Testis (tissue), 3 donors: Measurements from ENCODE around the gene TRIP12. TPM values are rescaled to one million over a fixed set of nuclear protein-coding genes. Genes with fewer than 3 reads are reported as not detected.

Source experiments
- DNase-seq: peaks from one replicate; pipeline ENCODE4 v3.0.0-alpha.2; 2019
- H3K27ac ChIP-seq, 2 donors: fragments of 200-600 bp; sonication (generic); one replicate each; pipeline ENCODE4 v1.5.1; 2019
- H3K27me3 ChIP-seq: fragments of 200-600 bp; sonication (generic); one replicate; pipeline ENCODE4 v1.5.1; 2019
- H3K36me3 ChIP-seq: fragments of 200-600 bp; sonication (generic); one replicate; pipeline ENCODE4 v1.5.1; 2017; ENCODE audit warnings: low read depth; ENCODE audit errors: missing control alignments
- H3K4me1 ChIP-seq: fragments of 200-600 bp; sonication (generic); one replicate; pipeline ENCODE4 v1.5.1; 2019
- H3K4me3 ChIP-seq, 2 donors: fragments of 200-600 bp; sonication (generic); one replicate each; pipeline ENCODE4 v1.5.1; 2017 to 2019
- H3K9me3 ChIP-seq: fragments of 200-600 bp; sonication (generic); one replicate; pipeline ENCODE4 v1.5.1; 2017
- CTCF ChIP-seq, 3 experiments: fragments of 450-650 bp in 2 of 3; fragments of 200-600 bp in 1 of 3; sonication (generic) in 1 of 3; IDR thresholded peaks; one replicate each; pipeline ENCODE4 v1.5.1; 2016 to 2019; ENCODE audit warnings: antibody characterized with exemption in 3 of 3, mild to moderate bottlenecking in 2 of 3, moderate library complexity in 1 of 3
- POLR2A ChIP-seq: fragments of 450-650 bp; IDR thresholded peaks from one replicate; pipeline ENCODE4 v1.6.1; 2017; ENCODE audit warnings: antibody characterized with exemption, mild to moderate bottlenecking, moderate library complexity
- WGBS, 2 donors: methylation state at CpG; one replicate each; pipeline ENCODE4 v1.1.5; 2018; 5-methylcytosine and 5-hydroxymethylcytosine counted together
- intact Hi-C: fragments of 100-400 bp; cut with DNase I; formaldehyde crosslinking; loops from one replicate; pipeline ENCODE4 v1.15.1; 2023; ENCODE audit warnings: low total_unique reads
- polyA plus RNA-seq: library from polyadenylated mRNA; stranded (reverse); fragments of 350-450 nt; fragmentation: Illumina TruSeq; extraction: RNeasy Lipid Tissue Mini Kit (QIAGEN cat#74804); gene quantifications from one replicate; pipeline ENCODE4 v1.2.3, GENCODE V29; 2014; ENCODE audit warnings: low read depth, low replicate concordance; ENCODE audit not compliant: insufficient read depth
- total RNA-seq, 2 donors: library from RNA; depleted of rRNA; stranded (reverse); fragments of >200 nt; gene quantifications; one replicate each; pipeline ENCODE4 v1.2.3, GENCODE V29; 2016

Gene TRIP12
- total and polyA plus RNA-seq, 3 donors from 2014 or later = 342 to 443 (median 373) TPM

GRCh38 chr2:229956491-229956890 is 34.7 kb upstream of the TRIP12 start:
- Histone ChIP-seq H3K9me3 (no peaks in the 10 kb centered on the region), H3K4me1 (peaks cover 9% of the 10 kb centered on the region), H3K4me3 (no peak overlapping the region), H3K36me3 (no peaks in the 10 kb centered on the region), H3K27me3 (no peaks in the 10 kb centered on the region), H3K27ac (no peak overlapping the region)
- intact Hi-C loops = no loop called here
- 79 to 82% methylated on average over 3 of the region's 3 CpGs for WGBS, 2 donors
- TF ChIP-seq POLR2A = no peak
- no peak for TF ChIP-seq CTCF (IDR thresholded peaks at IDR 0.05)
- no peak for DNase-seq

- no peaks in the 10 kb centered on the region for H3K27me3 ChIP-seq
- WGBS, 2 donors = 63 to 76% methylated on average over 1 of the region's 1 CpG
- no peak for TF ChIP-seq CTCF (IDR thresholded peaks at IDR 0.05)
- no peak for TF ChIP-seq POLR2A
- peaks cover 9% of the 10 kb centered on the region for H3K4me1 ChIP-seq
- intact Hi-C loops = no loop called here
- H3K27ac ChIP-seq = no peak overlapping the region
- no peaks in the 10 kb centered on the region for H3K36me3 ChIP-seq
- no peaks in the 10 kb centered on the region for H3K9me3 ChIP-seq
- DNase-seq = no peak
- no peak overlapping the region for H3K4me3 ChIP-seq
Observed at GRCh38 chr2:229955663-229956062, 33.9 kb upstream of the TRIP12 start.

DNA sequence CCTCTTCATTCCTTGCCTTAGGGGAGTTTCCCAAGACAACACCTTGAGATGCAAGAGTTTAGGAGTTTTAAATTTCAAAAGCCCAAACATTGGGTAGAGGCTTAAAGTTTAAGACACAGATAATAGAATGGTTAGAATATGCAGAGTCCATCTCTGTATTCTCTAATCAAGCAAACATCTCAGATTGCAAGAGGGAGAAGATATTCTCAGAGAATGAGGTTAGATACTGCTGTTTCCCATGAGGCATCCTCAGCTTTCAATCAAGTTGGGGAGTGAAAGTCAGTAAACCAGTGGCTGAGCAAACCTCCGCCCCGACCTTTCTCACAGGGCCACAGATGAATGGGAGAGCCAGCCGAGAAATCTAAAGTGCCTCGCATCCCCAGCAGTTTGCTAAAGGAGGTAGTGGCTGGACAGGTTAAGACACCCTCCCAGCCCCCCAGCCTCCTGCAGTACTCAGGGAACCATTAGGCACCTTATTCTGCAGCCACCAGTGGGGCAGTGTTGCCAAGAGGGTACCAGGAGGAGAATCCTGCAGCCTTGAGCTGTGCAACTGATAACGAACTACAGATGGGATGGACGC is 30.5 kb upstream of the TRIP12 start:
- intact Hi-C loops = no loop called here
- Histone ChIP-seq H3K4me3 (no peak overlapping the region), H3K9me3 (no peaks in the 10 kb centered on the region), H3K36me3 (no peaks in the 10 kb centered on the region), H3K27me3 (no peaks in the 10 kb centered on the region), H3K4me1 (no peaks in the 10 kb centered on the region), H3K27ac (no peak overlapping the region)
- TF ChIP-seq POLR2A = no peak
- no peak for TF ChIP-seq CTCF (IDR thresholded peaks at IDR 0.05)
- no peak for DNase-seq
- 80 to 88% methylated on average over 6 of the region's 6 CpGs for WGBS, 2 donors

GRCh38 chr2:229947544-229947943 is 25.7 kb upstream of the TRIP12 start:
- H3K4me1 ChIP-seq = no peaks in the 10 kb centered on the region
- no peak overlapping the region for H3K4me3 ChIP-seq
- no peak overlapping the region for H3K27ac ChIP-seq
- H3K36me3 ChIP-seq = no peaks in the 10 kb centered on the region
- TF ChIP-seq POLR2A (no peak), CTCF (IDR thresholded peaks at IDR 0.05) (no peak)
- 89 to 90% methylated on average over 1 of the region's 1 CpG for WGBS, 2 donors
- DNase-seq = no peak
- H3K27me3 ChIP-seq = no peaks in the 10 kb centered on the region
- intact Hi-C loops = no loop called here
- H3K9me3 ChIP-seq = no peaks in the 10 kb centered on the region

- no peaks in the 10 kb centered on the region for H3K4me1 ChIP-seq
- H3K4me3 ChIP-seq = no peak overlapping the region
- no peak for TF ChIP-seq CTCF (IDR thresholded peaks at IDR 0.05)
- no peak for TF ChIP-seq POLR2A
- DNase-seq = no peak
- H3K9me3 ChIP-seq = no peaks in the 10 kb centered on the region
- H3K36me3 ChIP-seq = no peaks in the 10 kb centered on the region
- H3K27me3 ChIP-seq = no peaks in the 10 kb centered on the region
- intact Hi-C loops = no loop called here
- no peak overlapping the region for H3K27ac ChIP-seq
- WGBS, 2 donors = 89 to 91% methylated on average over 8 of the region's 8 CpGs
Observed at GRCh38 chr2:229945975-229946374, 24.2 kb upstream of the TRIP12 start.
